ENCODE results near the gene ZNF816. TPM values are rescaled to one million over a fixed set of nuclear protein-coding genes. Genes with fewer than 3 reads are reported as not detected.

ZNF816 gene
- total RNA-seq, 1 donor from 2014 or later: 11.9 TPM

DNA sequence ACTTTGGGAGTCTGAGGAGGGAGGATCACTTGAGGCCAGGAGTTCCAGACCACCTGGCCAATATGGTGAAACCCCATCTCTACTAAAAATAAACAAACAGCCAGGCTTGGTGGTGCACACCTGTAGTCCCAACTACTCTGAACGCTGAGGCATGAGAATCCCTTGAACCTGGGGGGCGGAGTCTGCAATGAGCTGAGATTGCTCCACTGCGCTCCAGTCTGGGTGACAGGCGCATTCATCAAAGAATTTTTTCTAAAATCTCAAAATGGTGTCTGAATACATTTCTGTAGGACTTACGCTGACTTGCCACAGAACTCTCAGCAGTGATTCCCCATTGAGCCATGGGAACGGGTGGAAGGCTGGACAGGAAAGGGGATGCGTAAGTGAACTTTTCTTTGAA, 33.0 kb upstream of the ZNF816 start:
- Mint-ChIP-seq H3K4me1 (ENCODE audit: low read depth, unreplicated experiment) (no peaks in the 10 kb centered on the region), H3K27me3 (ENCODE audit: unreplicated experiment) (peaks cover 4% of the 10 kb centered on the region), H3K36me3 (ENCODE audit: unreplicated experiment) (peaks cover 4% of the 10 kb centered on the region), H3K9me3 (ENCODE audit: unreplicated experiment) (no peaks in the 10 kb centered on the region), H3K4me3 (ENCODE audit: unreplicated experiment) (no peak overlapping the region), H3K27ac (ENCODE audit: unreplicated experiment) (no peak overlapping the region)
- no peak for DNase-seq
- no peak for TF ChIP-seq CTCF (IDR thresholded peaks at IDR 0.05; ENCODE audit: partially characterized antibody, unreplicated experiment)

DNA sequence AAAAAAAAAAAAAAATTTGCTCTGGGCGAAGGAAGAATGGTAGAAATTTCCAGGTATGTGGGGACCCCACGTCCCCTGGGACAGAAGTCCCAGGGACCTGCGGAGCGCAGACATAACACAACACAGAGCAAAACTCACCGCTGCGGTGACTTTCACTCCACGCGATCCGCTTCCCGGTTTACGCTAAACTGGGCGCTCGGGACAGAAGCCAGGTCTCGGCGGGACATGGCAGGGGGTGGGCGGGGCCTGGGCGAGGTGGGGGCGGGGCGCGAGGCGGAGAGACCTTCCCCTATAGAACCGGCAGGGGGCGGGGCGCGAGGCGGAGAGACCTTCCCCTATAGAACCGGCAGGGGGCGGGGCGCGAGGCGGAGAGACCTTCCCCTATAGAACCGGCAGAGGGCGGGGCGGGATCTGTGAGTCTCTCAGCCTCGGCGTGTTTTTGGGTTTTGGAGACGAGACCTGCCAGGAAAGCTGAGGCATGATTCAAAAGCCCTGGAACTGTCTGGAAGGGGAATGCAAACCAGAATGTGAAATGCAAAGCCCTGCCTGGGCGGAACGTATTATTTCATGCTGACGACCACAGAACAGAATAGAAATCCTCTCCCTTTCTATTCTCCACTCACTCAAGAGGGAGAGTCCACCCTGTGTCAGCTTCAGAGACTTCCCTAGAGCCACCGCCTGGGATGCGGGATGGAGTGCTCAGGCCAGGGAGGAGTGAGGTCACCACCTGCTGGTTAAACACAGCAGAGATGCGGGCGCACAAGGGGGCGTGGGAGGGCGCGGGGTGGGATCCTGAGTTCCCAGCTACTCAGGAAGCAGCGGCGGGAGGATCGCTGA, 30.9 kb upstream of the ZNF816 start:
- H3K4me1 Mint-ChIP-seq (ENCODE audit: low read depth, unreplicated experiment): no peaks in the 10 kb centered on the region
- peak; percentile 94 for TF ChIP-seq CTCF (IDR thresholded peaks at IDR 0.05; ENCODE audit: partially characterized antibody, unreplicated experiment)
- peak overlapping the region; percentile 85 for H3K4me3 Mint-ChIP-seq (ENCODE audit: unreplicated experiment)
- H3K27me3 Mint-ChIP-seq (ENCODE audit: unreplicated experiment): peaks cover 4% of the 10 kb centered on the region
- H3K27ac Mint-ChIP-seq (ENCODE audit: unreplicated experiment): peak overlapping the region; percentile 55
- peak; percentile 86 for DNase-seq
- no peaks in the 10 kb centered on the region for H3K9me3 Mint-ChIP-seq (ENCODE audit: unreplicated experiment)
- peaks cover 4% of the 10 kb centered on the region for H3K36me3 Mint-ChIP-seq (ENCODE audit: unreplicated experiment)

DNA sequence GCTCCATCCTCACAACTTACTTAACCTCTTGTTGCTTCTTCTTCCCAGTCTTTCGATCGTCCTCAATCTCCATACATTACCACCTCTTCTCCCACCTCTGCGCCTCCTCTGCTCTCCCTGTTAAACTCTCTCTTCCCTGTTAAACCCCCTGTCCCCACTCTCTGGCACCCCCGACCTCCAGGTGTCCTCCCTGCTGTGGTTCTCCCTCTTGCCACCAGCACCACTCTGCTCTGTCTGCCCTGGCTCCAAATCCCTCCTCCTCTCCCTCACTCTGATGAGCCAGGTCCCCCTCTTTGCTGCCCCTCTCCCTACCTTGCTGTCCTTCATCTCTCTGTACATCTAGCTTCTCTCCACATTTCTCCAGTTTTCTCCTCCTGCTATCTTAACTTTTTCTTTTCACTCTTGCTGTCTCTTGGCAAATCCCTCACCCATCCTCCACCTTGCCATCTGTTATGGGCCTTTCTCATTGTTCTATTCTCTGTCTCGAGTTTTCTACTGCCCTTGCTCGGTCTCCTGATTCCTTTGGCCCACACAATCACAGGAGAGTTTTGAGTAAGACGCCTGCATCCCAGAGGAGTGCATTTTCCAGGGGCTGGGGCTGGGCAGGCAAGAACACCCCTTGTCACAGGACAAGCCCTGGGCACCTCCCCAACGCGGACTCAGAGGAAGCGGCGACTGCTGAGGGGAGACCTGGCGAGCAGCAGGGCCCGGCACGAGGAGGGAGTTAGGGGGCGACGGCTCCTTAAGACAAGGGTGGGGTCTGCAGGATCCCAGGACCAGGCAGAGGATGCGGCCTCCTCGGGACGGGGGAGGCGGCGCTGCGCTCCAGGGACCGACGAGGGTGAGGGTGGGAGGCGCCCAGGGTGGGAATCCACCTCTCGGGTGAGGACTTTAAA, 29.7 kb upstream of the ZNF816 start:
- peaks cover 4% of the 10 kb centered on the region for H3K36me3 Mint-ChIP-seq (ENCODE audit: unreplicated experiment)
- no peaks in the 10 kb centered on the region for H3K9me3 Mint-ChIP-seq (ENCODE audit: unreplicated experiment)
- peak overlapping the region; percentile 85 for H3K4me3 Mint-ChIP-seq (ENCODE audit: unreplicated experiment)
- H3K4me1 Mint-ChIP-seq (ENCODE audit: low read depth, unreplicated experiment): no peaks in the 10 kb centered on the region
- no peak overlapping the region for H3K27ac Mint-ChIP-seq (ENCODE audit: unreplicated experiment)
- TF ChIP-seq CTCF (IDR thresholded peaks at IDR 0.05; ENCODE audit: partially characterized antibody, unreplicated experiment): no peak
- DNase-seq: peak; percentile 15
- peaks cover 1% of the 10 kb centered on the region for H3K27me3 Mint-ChIP-seq (ENCODE audit: unreplicated experiment)

- Mint-ChIP-seq H3K4me1 (ENCODE audit: low read depth, unreplicated experiment) (no peaks in the 10 kb centered on the region), H3K9me3 (ENCODE audit: unreplicated experiment) (no peaks in the 10 kb centered on the region), H3K4me3 (ENCODE audit: unreplicated experiment) (no peak overlapping the region), H3K27ac (ENCODE audit: unreplicated experiment) (no peak overlapping the region), H3K27me3 (ENCODE audit: unreplicated experiment) (no peaks in the 10 kb centered on the region), H3K36me3 (ENCODE audit: unreplicated experiment) (peaks cover 10% of the 10 kb centered on the region)
- no peak for TF ChIP-seq CTCF (IDR thresholded peaks at IDR 0.05; ENCODE audit: partially characterized antibody, unreplicated experiment)
- no peak for DNase-seq
These were observed 28.8 kb upstream of the ZNF816 start for GRCh38 chr19:52991484-52991883.
